ENCODE measurements around the gene NKX2-3.

NKX2-3 gene

GRCh38 chr10:99533496-99534449 lies 1.0 kb downstream of the NKX2-3 start:
- no peaks in the 10 kb centered on the region for H3K36me3 ChIP-seq (ENCODE audit: control insufficient read depth, insufficient read depth, low read length)
- H3K4me3 ChIP-seq (ENCODE audit: insufficient read depth, low read depth, low read length), result no peak overlapping the region
- WGBS, 2 experiments, result 8 to 10% methylated on average over 38 of the region's 38 CpGs
- peaks cover 100% of the 10 kb centered on the region for H3K27me3 ChIP-seq (ENCODE audit: control insufficient read depth, insufficient read depth, low read length, poor library complexity, severe bottlenecking)
- H3K9me3 ChIP-seq (ENCODE audit: control insufficient read depth, low read length), result no peaks in the 10 kb centered on the region
- no peak overlapping the region for H3K27ac ChIP-seq (ENCODE audit: insufficient read depth, low read depth, low read length, poor library complexity, severe bottlenecking)
- H3K4me1 ChIP-seq (ENCODE audit: control insufficient read depth, insufficient read depth, low read length), result peaks cover 45% of the 10 kb centered on the region

GRCh38 chr10:99534450-99534938 lies 1.8 kb downstream of the NKX2-3 start:
- H3K27ac ChIP-seq (ENCODE audit: insufficient read depth, low read depth, low read length, poor library complexity, severe bottlenecking), result no peak overlapping the region
- 9 to 11% methylated on average over 24 to 26 of the region's 26 CpGs for WGBS, 2 experiments

GRCh38 chr10:99534939-99535763 lies 2.4 kb downstream of the NKX2-3 start:
- Histone ChIP-seq H3K27ac (ENCODE audit: insufficient read depth, low read depth, low read length, poor library complexity, severe bottlenecking) (no peak overlapping the region), H3K4me1 (ENCODE audit: control insufficient read depth, insufficient read depth, low read length) (peaks cover 43% of the 10 kb centered on the region), H3K4me3 (ENCODE audit: insufficient read depth, low read depth, low read length) (no peak overlapping the region), H3K9me3 (ENCODE audit: control insufficient read depth, low read length) (no peaks in the 10 kb centered on the region), H3K36me3 (ENCODE audit: control insufficient read depth, insufficient read depth, low read length) (no peaks in the 10 kb centered on the region), H3K27me3 (ENCODE audit: control insufficient read depth, insufficient read depth, low read length, poor library complexity, severe bottlenecking) (peaks cover 100% of the 10 kb centered on the region)
- WGBS, 2 experiments, result 1 to 2% methylated on average over 100 of the region's 100 CpGs

More at GRCh38 chr10:99534450-99534938, 1.8 kb downstream of the NKX2-3 start:
- Histone ChIP-seq H3K36me3 (ENCODE audit: control insufficient read depth, insufficient read depth, low read length) (no peaks in the 10 kb centered on the region), H3K9me3 (ENCODE audit: control insufficient read depth, low read length) (no peaks in the 10 kb centered on the region), H3K27me3 (ENCODE audit: control insufficient read depth, insufficient read depth, low read length, poor library complexity, severe bottlenecking) (peaks cover 100% of the 10 kb centered on the region), H3K4me1 (ENCODE audit: control insufficient read depth, insufficient read depth, low read length) (peaks cover 45% of the 10 kb centered on the region), H3K4me3 (ENCODE audit: insufficient read depth, low read depth, low read length) (no peak overlapping the region)

DNA sequence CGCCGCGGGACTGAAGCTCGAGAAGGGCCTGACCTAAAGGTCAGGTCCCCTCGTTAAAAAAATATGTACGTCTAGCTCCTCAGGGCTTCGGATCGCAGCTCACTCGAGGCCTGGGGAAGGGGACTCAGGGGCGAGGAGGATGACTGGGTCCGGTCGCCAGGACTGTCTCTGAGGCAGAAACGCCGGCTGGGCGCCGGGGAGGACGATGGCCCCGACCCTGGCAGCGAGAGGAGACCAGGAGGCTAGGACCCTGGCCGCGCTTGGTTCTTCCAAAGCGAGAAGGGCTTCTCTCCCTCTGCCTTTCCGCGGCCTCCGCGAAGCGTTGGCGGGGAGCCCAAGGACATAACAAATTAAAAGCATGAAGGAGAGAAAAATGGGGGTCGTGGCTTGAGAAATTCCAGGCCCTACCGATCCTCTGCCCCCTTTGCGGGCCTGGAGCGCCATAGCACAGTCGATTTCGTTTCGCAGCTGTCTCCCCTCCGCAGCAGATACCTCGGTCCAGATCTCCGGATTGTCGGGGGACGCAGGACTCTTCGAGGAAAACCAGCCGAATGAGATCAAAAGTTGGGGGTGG lies 3.1 kb downstream of the NKX2-3 start:
- no peaks in the 10 kb centered on the region for H3K9me3 ChIP-seq (ENCODE audit: control insufficient read depth, low read length)
- no peak overlapping the region for H3K27ac ChIP-seq (ENCODE audit: insufficient read depth, low read depth, low read length, poor library complexity, severe bottlenecking)
- no peaks in the 10 kb centered on the region for H3K36me3 ChIP-seq (ENCODE audit: control insufficient read depth, insufficient read depth, low read length)
- WGBS, 2 experiments, result 2% methylated on average over 42 of the region's 42 CpGs
- no peak overlapping the region for H3K4me3 ChIP-seq (ENCODE audit: insufficient read depth, low read depth, low read length)
- peaks cover 37% of the 10 kb centered on the region for H3K4me1 ChIP-seq (ENCODE audit: control insufficient read depth, insufficient read depth, low read length)
- H3K27me3 ChIP-seq (ENCODE audit: control insufficient read depth, insufficient read depth, low read length, poor library complexity, severe bottlenecking), result peaks cover 100% of the 10 kb centered on the region

DNA sequence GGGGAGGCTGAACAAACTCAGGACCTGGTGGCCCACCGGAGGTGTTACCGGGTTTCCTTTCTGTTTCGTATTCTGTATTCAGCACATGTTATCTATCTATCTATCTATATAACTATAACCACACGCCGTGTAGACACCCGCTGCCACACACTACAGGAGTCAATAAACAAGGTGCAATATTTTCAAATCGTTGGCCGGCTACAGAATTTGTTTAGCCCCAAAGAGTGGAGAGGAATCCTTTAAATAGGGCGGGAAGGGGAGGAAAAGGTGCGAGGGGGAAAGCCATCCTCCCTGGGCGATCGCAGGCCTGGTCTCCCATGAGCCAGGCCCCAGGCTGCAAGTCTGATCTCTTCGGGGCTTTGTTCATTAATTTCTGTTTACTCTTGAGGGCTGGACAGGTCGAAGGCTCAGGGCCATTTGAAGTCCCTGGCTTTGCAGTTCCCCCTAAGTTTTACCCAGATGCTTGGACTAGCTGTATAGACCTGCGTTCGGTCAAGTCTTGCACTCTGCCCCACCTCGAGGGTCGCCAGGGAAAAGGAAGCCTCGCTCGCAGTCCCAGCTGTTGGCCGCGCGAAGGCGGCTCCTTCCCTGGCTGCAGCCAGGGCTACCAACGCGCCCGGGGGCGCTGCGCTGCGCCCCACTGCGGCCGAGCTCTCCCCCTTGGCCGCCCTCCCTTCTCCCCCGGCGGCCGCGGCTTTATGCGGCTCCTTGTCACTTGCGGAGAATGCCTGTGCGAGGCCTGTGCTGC lies 3.8 kb downstream of the NKX2-3 start:
- peak overlapping the region; percentile 13 for H3K4me3 ChIP-seq (ENCODE audit: insufficient read depth, low read depth, low read length)
- no peaks in the 10 kb centered on the region for H3K36me3 ChIP-seq (ENCODE audit: control insufficient read depth, insufficient read depth, low read length)
- H3K27ac ChIP-seq (ENCODE audit: insufficient read depth, low read depth, low read length, poor library complexity, severe bottlenecking), result no peak overlapping the region
- WGBS, 2 experiments, result 1 to 2% methylated on average over 40 of the region's 40 CpGs
- H3K27me3 ChIP-seq (ENCODE audit: control insufficient read depth, insufficient read depth, low read length, poor library complexity, severe bottlenecking), result peaks cover 100% of the 10 kb centered on the region
- peaks cover 33% of the 10 kb centered on the region for H3K4me1 ChIP-seq (ENCODE audit: control insufficient read depth, insufficient read depth, low read length)
- no peaks in the 10 kb centered on the region for H3K9me3 ChIP-seq (ENCODE audit: control insufficient read depth, low read length)

GRCh38 chr10:99537086-99537988 lies 4.6 kb downstream of the NKX2-3 start:
- Histone ChIP-seq H3K4me1 (ENCODE audit: control insufficient read depth, insufficient read depth, low read length) (peaks cover 33% of the 10 kb centered on the region), H3K27me3 (ENCODE audit: control insufficient read depth, insufficient read depth, low read length, poor library complexity, severe bottlenecking) (peaks cover 100% of the 10 kb centered on the region), H3K4me3 (ENCODE audit: insufficient read depth, low read depth, low read length) (peak overlapping the region; percentile 13), H3K9me3 (ENCODE audit: control insufficient read depth, low read length) (no peaks in the 10 kb centered on the region), H3K36me3 (ENCODE audit: control insufficient read depth, insufficient read depth, low read length) (no peaks in the 10 kb centered on the region), H3K27ac (ENCODE audit: insufficient read depth, low read depth, low read length, poor library complexity, severe bottlenecking) (no peak overlapping the region)
- WGBS, 2 experiments, result 0 to 1% methylated on average over 64 of the region's 64 CpGs

GRCh38 chr10:99537989-99538917 lies 5.5 kb downstream of the NKX2-3 start:
- WGBS, 2 experiments, result 8 to 9% methylated on average over 9 to 10 of the region's 10 CpGs
- Histone ChIP-seq H3K4me3 (ENCODE audit: insufficient read depth, low read depth, low read length) (no peak overlapping the region), H3K4me1 (ENCODE audit: control insufficient read depth, insufficient read depth, low read length) (peaks cover 29% of the 10 kb centered on the region), H3K27me3 (ENCODE audit: control insufficient read depth, insufficient read depth, low read length, poor library complexity, severe bottlenecking) (peaks cover 100% of the 10 kb centered on the region), H3K27ac (ENCODE audit: insufficient read depth, low read depth, low read length, poor library complexity, severe bottlenecking) (no peak overlapping the region), H3K36me3 (ENCODE audit: control insufficient read depth, insufficient read depth, low read length) (no peaks in the 10 kb centered on the region), H3K9me3 (ENCODE audit: control insufficient read depth, low read length) (no peaks in the 10 kb centered on the region)

- H3K27me3 ChIP-seq (ENCODE audit: control insufficient read depth, insufficient read depth, low read length, poor library complexity, severe bottlenecking), result peaks cover 100% of the 10 kb centered on the region
- 25 to 27% methylated on average over 6 of the region's 6 CpGs for WGBS, 2 experiments
- H3K9me3 ChIP-seq (ENCODE audit: control insufficient read depth, low read length), result no peaks in the 10 kb centered on the region
- peaks cover 29% of the 10 kb centered on the region for H3K4me1 ChIP-seq (ENCODE audit: control insufficient read depth, insufficient read depth, low read length)
- no peaks in the 10 kb centered on the region for H3K36me3 ChIP-seq (ENCODE audit: control insufficient read depth, insufficient read depth, low read length)
- no peak overlapping the region for H3K4me3 ChIP-seq (ENCODE audit: insufficient read depth, low read depth, low read length)
- H3K27ac ChIP-seq (ENCODE audit: insufficient read depth, low read depth, low read length, poor library complexity, severe bottlenecking), result no peak overlapping the region
Observed at GRCh38 chr10:99539120-99539519, 6.4 kb downstream of the NKX2-3 start.
